Measurements from ENCODE around the gene NEDD1.

The NEDD1 gene, protein sequence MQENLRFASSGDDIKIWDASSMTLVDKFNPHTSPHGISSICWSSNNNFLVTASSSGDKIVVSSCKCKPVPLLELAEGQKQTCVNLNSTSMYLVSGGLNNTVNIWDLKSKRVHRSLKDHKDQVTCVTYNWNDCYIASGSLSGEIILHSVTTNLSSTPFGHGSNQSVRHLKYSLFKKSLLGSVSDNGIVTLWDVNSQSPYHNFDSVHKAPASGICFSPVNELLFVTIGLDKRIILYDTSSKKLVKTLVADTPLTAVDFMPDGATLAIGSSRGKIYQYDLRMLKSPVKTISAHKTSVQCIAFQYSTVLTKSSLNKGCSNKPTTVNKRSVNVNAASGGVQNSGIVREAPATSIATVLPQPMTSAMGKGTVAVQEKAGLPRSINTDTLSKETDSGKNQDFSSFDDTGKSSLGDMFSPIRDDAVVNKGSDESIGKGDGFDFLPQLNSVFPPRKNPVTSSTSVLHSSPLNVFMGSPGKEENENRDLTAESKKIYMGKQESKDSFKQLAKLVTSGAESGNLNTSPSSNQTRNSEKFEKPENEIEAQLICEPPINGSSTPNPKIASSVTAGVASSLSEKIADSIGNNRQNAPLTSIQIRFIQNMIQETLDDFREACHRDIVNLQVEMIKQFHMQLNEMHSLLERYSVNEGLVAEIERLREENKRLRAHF

DNA sequence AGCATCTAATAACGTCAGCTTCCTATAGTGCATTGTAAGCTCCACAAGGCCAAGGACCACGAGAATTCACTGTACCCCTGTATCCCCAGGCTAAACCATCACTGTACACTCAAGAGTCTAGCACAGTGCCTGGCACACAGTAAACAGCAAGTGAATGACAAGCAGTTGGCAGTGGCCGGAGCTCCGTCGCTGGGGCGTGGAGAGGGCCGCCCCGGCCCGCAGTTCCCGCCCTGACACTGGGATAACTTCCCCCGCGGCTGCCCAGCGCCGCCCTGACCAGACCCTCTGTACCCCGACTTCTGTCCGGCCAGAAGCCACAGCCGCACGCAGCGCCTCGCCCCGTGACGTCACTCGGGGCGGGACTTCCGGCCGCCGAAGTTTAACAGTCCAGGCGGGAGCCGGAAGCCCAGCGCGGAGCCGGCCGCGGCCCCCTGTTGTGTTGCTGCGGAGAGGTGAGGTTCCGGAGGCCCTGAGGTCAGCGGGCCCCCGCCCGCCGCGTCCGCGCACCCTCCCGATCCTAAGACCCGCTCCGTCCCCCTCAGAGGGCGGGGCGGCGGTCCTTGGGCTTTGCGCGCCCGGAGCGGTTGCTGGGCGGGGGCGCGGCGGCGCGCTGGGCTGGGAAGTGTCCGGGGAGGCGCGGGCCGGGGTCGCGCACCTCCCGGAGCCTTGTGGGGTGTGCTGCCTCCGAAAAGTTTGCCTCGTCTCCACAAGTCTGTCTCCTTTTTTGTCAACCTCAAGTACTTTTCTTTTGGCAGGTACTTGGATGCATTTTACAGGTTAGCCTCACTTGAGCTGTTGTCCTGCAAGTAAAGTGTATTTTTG, at the start of gene NEDD1:
Gene NEDD1, plus strand, starts transcription at position 409 of the 822 bp plus-strand sequence. CDS start 2,503 bp downstream, outside the sequence.
- DNase-seq = peak; percentile 80

DNA sequence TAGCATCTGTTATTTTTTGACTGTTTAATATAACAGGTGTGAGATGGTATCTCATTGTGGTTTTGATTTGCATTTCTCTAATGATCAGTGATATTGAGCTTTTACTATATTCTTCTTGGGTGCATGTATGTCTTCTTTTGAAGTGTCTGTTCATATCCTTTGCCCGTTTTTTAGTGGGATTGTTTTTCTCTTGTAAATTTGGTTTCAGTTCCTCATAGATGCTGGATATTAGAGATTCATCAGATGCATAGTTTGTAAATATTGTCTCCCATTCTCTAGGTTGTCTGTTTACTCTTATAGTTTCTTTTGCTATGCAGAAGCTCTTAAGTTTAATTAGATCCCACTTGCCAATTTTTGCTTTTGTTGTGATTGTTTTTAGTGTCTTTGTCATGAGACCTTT, 48.9 kb upstream of the NEDD1 start:
- no peak for DNase-seq

GRCh38 chr12:96861656-96862055, 45.4 kb upstream of the NEDD1 start:
- DNase-seq = no peak

DNA sequence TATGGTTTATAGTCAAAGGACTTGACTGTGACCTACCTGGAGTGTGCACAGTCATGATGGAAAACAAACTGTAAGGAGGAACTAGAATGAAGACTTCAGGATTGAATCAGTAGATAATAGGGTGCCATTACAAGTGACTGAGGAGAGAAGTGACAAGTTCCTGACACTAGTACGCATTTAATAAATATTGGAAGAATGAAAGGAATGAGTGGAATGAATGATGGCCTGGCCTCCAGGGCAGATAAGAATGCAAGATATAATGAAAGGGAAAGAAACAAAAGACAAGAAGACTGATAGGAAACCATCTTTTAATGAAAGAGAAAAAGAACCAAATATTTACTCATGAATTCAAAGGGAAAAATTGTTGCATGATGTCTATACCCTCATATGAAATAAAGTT, 44.7 kb upstream of the NEDD1 start:
- DNase-seq = no peak

GRCh38 chr12:96864335-96864734, 42.7 kb upstream of the NEDD1 start:
- DNase-seq = no peak

GRCh38 chr12:96866801-96867590, 40.1 kb upstream of the NEDD1 start:
- no peak for DNase-seq

DNA sequence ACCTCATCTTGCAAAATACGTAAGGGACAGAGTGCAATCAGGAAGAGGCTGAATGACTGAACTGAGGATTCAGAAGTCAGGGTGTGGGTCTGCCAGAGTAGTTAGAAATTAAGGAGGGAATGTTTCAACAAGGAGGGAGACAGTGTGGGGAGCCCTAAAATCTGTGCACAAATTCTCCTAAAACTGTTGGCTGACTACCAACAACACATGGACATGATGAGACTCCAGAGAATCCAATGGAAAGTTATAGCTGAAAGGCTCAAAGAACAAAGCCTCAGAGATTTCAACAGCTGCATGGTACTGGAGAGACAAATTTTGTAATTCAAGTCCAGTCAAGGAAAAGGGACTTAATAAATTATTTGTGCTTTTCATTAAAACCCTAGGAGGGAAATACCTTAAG, 36.1 kb upstream of the NEDD1 start:
- no peak for DNase-seq

DNA sequence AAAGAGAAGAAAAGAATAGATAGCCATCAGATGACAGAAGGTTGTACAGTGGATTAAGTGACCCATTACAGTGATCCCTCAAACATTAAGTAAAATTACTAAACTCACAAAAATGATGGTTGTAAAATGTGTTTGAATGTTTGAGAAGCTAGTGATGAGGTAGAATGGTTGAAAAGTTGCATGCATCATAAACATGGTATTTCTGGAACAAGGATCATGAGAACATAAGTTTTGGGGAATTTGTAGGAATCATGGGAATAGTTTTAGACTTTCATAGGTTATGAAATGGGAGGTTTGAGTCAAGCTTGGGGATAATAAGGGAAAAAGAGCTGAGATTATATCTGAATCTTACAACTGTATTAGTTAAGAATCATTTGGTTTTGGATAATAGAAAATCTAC, 34.1 kb upstream of the NEDD1 start:
- no peak for DNase-seq

GRCh38 chr12:96874211-96874610, 32.8 kb upstream of the NEDD1 start:
- no peak for DNase-seq

DNA sequence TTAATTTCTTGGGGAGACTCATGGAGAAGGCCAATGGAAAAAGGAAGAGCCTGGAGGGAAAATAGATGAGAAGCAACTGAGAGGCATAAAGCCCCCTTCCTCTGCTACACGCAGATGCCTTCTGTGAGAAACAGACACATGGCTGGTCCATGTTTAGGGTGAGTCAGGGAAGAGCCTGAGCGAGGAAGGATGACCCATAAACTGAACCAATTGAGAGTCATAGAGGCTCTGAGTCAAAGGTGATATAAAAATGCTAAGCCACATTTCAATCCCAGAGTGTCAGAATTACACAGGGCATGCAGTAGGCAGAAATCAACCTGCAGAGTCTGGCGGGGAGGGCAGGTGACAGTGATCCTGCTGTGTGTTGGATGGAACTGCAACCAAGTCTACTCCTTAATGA, 30.1 kb upstream of the NEDD1 start:
- no peak for DNase-seq

DNA sequence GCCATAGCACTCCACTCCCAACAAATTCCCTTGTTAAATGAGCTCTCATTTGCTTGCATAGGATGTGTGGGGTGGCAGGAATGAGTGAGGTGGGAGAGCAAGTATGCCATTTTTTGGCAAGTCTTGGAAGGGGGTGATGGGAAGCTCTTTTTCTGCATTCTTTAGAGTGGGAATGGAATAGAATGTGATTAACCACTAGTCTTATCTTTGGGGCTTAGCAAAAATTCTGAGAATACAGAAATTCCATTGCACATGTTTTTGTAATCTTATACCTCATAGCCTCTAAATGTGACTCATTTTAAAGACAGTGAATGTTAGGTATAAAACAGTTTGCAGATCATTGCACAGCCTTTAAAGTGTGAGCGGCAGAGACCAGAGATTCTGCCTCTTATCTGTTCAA, 28.4 kb upstream of the NEDD1 start:
- no peak for DNase-seq

DNA sequence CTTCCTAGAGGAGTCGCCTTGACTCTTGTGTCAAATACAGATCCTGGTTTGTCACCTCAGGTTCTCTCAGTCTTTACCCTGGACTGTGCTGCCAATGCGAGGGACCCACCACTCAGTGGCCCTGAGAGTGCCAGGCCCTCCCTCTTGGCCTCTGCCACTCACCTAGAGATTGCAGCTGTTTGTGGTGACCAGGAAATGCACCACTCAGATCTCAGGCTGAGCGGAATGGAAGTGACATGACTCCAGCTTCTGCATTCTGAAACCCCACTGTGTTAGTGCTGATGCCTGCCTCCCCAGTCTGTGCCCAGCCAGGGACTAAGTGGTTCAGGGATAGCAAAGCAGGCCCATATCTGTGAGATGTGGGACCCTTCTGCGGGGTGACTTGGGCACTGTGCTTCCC, 27.8 kb upstream of the NEDD1 start:
- DNase-seq = no peak

GRCh38 chr12:96880220-96880619, 26.8 kb upstream of the NEDD1 start:
- DNase-seq = no peak

DNA sequence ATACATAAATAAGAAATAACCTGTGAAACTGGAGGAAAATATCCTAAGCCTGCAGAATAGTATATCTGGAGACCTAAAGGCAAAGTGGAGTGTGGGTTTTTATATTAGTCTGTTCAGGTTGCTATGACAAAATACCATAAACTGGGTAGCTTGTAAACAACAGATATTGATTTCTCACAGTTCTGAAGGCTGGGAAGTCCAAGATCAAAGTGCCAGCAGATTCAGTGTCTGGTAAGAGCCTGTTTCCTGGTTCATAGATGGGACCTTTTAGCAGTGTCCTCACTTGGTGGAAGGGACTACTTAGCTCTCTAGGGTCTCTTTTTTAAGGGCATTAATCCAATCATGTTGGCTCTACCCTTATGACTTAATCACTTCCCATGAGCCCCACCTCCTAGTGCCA, 25.4 kb upstream of the NEDD1 start:
- DNase-seq = no peak

DNA sequence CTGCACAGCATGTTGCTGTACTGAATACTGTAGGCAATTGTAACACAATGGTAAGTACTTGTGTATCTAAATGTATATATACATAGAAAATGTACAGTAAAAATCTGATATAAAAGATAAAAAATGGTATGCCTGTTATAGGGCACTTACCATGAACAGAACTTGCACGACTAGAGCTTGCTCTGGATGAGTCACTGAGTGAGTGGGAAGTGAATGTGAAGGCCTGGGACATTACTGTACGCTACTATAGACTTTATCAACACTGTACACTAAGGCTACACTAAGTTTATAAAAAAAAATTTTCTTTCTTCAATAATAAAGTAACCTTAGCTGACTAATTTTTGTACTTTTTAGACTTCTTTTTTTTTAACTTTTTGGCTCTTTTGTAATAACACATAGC, 24.2 kb upstream of the NEDD1 start:
- DNase-seq = no peak

DNA sequence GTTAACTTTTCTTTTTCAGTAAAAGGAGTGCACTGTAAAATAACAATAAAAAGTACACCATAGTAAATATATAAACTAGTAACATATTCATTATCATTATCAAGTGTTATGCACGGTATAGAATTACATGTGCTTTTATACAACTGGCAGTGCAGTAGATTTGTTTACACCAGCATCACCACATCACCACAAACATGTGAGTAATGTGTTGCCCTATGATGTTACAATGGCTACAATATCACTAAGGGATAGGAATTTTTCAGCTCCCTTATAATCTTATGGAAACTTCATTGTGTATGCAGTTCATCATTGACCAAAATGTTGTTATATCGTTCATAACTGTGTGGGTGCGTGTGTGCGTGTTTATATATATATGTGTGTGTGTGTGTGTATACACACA, 23.5 kb upstream of the NEDD1 start:
- DNase-seq = no peak

- DNase-seq = no peak
Observed at GRCh38 chr12:96886998-96887677, 19.9 kb upstream of the NEDD1 start.

DNA sequence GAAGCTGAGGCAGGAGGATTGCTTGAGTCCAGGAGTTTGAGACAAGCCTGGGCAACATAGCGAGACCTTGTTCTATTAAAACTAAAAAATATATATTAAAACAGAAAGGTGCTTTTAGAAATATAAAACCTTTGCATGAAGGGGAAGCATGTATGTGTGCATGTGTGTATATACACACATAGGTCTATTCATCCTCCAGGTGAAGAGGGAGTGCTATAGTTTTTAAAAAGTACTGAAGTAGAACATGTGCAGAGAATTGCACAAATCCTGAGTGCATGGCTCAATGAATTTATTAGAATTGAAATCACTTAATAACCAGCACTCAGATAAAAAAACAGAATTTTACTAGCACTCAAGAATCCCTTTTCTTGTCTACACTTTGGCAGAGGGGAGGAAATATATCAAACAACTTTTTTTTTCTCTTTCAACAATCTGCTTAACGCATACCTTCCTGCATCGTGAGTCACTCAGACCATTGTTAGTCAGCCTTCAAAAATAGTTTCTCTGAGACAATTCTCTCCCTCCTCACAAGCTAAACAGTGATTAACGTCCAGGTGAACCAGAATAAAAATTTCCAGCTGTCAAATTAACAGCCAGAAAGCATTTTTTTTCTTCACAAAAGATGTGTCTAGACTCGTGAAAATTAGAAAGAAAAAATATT, 17.7 kb upstream of the NEDD1 start:
- DNase-seq = no peak

- no peak for DNase-seq
Observed at GRCh38 chr12:96890331-96890730, 16.7 kb upstream of the NEDD1 start.

DNA sequence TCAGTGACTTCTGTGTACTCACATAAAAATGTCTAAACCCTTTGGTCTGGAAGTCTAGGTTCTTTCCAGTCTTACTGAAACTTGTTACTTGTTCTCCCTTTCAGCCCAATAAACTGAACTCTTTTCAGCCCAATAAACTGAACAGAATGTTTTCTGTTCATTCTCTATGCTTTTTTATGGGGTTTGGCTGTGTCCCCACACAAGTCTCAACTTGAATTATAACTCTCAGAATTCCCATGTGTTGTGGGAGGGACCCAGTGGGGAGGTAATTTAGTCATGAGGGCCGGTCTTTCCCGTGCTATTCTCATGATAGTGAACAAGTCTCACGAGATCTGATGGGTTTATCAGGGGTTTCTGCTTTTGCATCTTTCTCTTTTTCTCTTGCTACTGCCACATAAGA, 15.0 kb upstream of the NEDD1 start:
- DNase-seq = no peak

- DNase-seq = no peak
Observed at GRCh38 chr12:96897421-96897820, 9.6 kb upstream of the NEDD1 start.

- no peak for DNase-seq
Observed at GRCh38 chr12:96901175-96901574, 5.9 kb upstream of the NEDD1 start.

Measured in activated naive CD4-positive, alpha-beta T cell treated with anti-CD3 and anti-CD28 coated beads, Interleukin-2, amount 50 U/mL, for 16 hours (primary cell).